A673 (cell line): ENCODE results near the gene CCL17. TPM values are rescaled to one million over a fixed set of nuclear protein-coding genes. Genes with fewer than 3 reads are reported as not detected.

Experiments
- BruUV-seq: library from RNA; stranded (reverse); fragments of 400-500 nt; replicated peaks from 2 replicates; lab custom pipeline; 2021; lab: Mats Ljungman, UMichigan
- CTCF ChIA-PET: fragments of 300-600 bp; sonication (Branson Sonifier 250); formaldehyde crosslinking; loops from one replicate; lab custom pipeline; 2022; ENCODE audit warnings: antibody characterized with exemption; lab: Charles Lee
- POLR2A ChIA-PET: fragments of 300-600 bp; sonication (Branson Sonifier 250); formaldehyde crosslinking; loops from one replicate; lab custom pipeline; 2022; ENCODE audit warnings: antibody characterized with exemption; ENCODE audit not compliant: low non-redundant PET; lab: Charles Lee
- DNase-seq: peaks from one replicate; pipeline ENCODE4 v3.0.0-alpha.2; 2015; ENCODE audit warnings: low spot score
- H3K27ac ChIP-seq: fragments of 200-600 bp; sonication (generic); 2 replicates; pipeline ENCODE4 v1.5.1; 2016; ENCODE audit warnings: mixed run types, low read depth, mild to moderate bottlenecking, mixed read lengths, antibody characterized with exemption, low read length; ENCODE audit not compliant: poor library complexity, severe bottlenecking
- H3K27me3 ChIP-seq: fragments of 200-600 bp; sonication (generic); replicated peaks from 2 replicates; pipeline ENCODE4 v1.6.1; 2017; ENCODE audit warnings: mixed run types, low read depth, mild to moderate bottlenecking, mixed read lengths, antibody characterized with exemption, low read length; ENCODE audit not compliant: insufficient read depth, poor library complexity
- H3K36me3 ChIP-seq: fragments of 200-600 bp; sonication (generic); 2 replicates; pipeline ENCODE4 v1.6.1; 2016; ENCODE audit warnings: mixed run types, mild to moderate bottlenecking, mixed read lengths, antibody characterized with exemption, low read length; ENCODE audit not compliant: insufficient read depth, poor library complexity, severe bottlenecking
- H3K4me1 ChIP-seq: fragments of 200-600 bp; sonication (generic); 2 replicates; pipeline ENCODE4 v1.6.1; 2017; ENCODE audit warnings: mixed run types, mild to moderate bottlenecking, mixed read lengths, antibody characterized with exemption, low read length; ENCODE audit not compliant: insufficient read depth, poor library complexity, severe bottlenecking
- H3K4me3 ChIP-seq: fragments of 200-600 bp; sonication (generic); 2 replicates; pipeline ENCODE4 v1.5.1; 2016; ENCODE audit warnings: low read depth, mixed run types, mild to moderate bottlenecking, mixed read lengths, low read length; ENCODE audit not compliant: poor library complexity, severe bottlenecking
- H3K9me3 ChIP-seq: fragments of 200-600 bp; sonication (generic); 2 replicates; pipeline ENCODE4 v1.6.1; 2016; ENCODE audit warnings: mixed run types, low read depth, mild to moderate bottlenecking, mixed read lengths, antibody characterized with exemption, low read length; ENCODE audit not compliant: poor library complexity, severe bottlenecking
- EZH2 ChIP-seq: fragments of 200-600 bp; sonication (generic); IDR thresholded peaks from 2 replicates; pipeline ENCODE4 v1.6.1; 2017; ENCODE audit warnings: borderline replicate concordance, low read depth, mild to moderate bottlenecking, mixed read lengths, antibody characterized with exemption, low read length; ENCODE audit not compliant: poor library complexity, severe bottlenecking
- intact Hi-C: fragments of 100-400 bp; cut with micrococcal nuclease; formaldehyde crosslinking; loops from one replicate; pipeline ENCODE4 v1.10.0; 2022; ENCODE audit not compliant: unreplicated experiment
- total RNA-seq: library from RNA; stranded (reverse); gene quantifications from 2 replicates; pipeline ENCODE4 v1.2.3, GENCODE V29; 2021
- TF ChIP-seq, protein P1 (sequence below): fragments of 300-800, 200-600 bp; sonication (generic); conservative IDR thresholded peaks from 2 replicates; pipeline ENCODE4 v1.5.1; 2017; ENCODE audit warnings: low read depth, mild to moderate bottlenecking, antibody characterized with exemption, low read length, moderate library complexity, mixed read lengths

Gene CCL17
- total RNA-seq, 1 experiment from 2014 or later, result not detected

GRCh38 chr16:57412584-57412983 lies 8.0 kb downstream of the CCL17 start:
- POLR2A ChIA-PET, result interaction anchor here (0.6 kb wide), 1 partner anchor 580 kb away, joined by 3 read pairs; no protein-coding TSS in a partner anchor
- Histone ChIP-seq H3K9me3 (no peaks in the 10 kb centered on the region), H3K36me3 (no peaks in the 10 kb centered on the region), H3K4me1 (no peaks in the 10 kb centered on the region), H3K4me3 (no peak overlapping the region), H3K27ac (no peak overlapping the region), H3K27me3 (no peaks in the 10 kb centered on the region)
- DNase-seq, result no peak
- CTCF ChIA-PET, result interaction anchor here (0.9 kb wide), 1 partner anchor 326 kb away, joined by 5 read pairs; no protein-coding TSS in a partner anchor
- no TSS peak for BruUV-seq
- intact Hi-C loops, result no loop called here
- TF ChIP-seq EZH2, result no peak
- TF ChIP-seq, protein P1, sequence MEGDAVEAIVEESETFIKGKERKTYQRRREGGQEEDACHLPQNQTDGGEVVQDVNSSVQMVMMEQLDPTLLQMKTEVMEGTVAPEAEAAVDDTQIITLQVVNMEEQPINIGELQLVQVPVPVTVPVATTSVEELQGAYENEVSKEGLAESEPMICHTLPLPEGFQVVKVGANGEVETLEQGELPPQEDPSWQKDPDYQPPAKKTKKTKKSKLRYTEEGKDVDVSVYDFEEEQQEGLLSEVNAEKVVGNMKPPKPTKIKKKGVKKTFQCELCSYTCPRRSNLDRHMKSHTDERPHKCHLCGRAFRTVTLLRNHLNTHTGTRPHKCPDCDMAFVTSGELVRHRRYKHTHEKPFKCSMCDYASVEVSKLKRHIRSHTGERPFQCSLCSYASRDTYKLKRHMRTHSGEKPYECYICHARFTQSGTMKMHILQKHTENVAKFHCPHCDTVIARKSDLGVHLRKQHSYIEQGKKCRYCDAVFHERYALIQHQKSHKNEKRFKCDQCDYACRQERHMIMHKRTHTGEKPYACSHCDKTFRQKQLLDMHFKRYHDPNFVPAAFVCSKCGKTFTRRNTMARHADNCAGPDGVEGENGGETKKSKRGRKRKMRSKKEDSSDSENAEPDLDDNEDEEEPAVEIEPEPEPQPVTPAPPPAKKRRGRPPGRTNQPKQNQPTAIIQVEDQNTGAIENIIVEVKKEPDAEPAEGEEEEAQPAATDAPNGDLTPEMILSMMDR, result no peak

- ChIA-PET CTCF (interaction anchor here (0.9 kb wide), 1 partner anchor 327 kb away, joined by 5 read pairs; no protein-coding TSS in a partner anchor), POLR2A (interaction anchor here (0.6 kb wide), 1 partner anchor 579 kb away, joined by 3 read pairs; no protein-coding TSS in a partner anchor)
- Histone ChIP-seq H3K4me1 (no peaks in the 10 kb centered on the region), H3K27me3 (no peaks in the 10 kb centered on the region), H3K9me3 (no peaks in the 10 kb centered on the region), H3K4me3 (no peak overlapping the region), H3K36me3 (no peaks in the 10 kb centered on the region), H3K27ac (no peak overlapping the region)
- no TSS peak for BruUV-seq
- TF ChIP-seq, protein P1, result no peak
- no peak for TF ChIP-seq EZH2
- intact Hi-C loops, result no loop called here
- DNase-seq, result no peak
Measured at GRCh38 chr16:57413301-57413730, 8.7 kb downstream of the CCL17 start.

DNA sequence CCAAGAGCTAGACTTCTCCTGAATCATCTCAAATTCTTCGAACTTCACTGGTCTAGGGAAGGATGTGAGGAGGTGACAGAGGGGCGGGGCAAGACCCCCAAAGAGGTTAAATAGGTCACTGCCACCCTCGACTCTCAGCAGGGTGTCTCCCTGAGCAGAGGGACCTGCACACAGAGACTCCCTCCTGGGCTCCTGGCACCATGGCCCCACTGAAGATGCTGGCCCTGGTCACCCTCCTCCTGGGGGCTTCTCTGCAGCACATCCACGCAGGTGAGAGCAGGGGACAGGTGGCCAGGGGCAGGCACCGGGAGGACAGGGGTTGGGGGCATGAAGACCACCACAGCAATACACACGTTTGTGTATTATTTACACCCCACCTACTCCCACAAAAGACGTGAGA lies 9.2 kb downstream of the CCL17 start:
- no peaks in the 10 kb centered on the region for H3K36me3 ChIP-seq
- BruUV-seq, result no TSS peak
- intact Hi-C loops, result no loop called here
- TF ChIP-seq, protein P1, result no peak
- TF ChIP-seq EZH2, result no peak
- H3K4me3 ChIP-seq, result no peak overlapping the region
- no peak for DNase-seq
- POLR2A ChIA-PET, result no interaction called here
- no peaks in the 10 kb centered on the region for H3K4me1 ChIP-seq
- H3K9me3 ChIP-seq, result no peaks in the 10 kb centered on the region
- CTCF ChIA-PET, result no interaction called here
- no peaks in the 10 kb centered on the region for H3K27me3 ChIP-seq
- H3K27ac ChIP-seq, result no peak overlapping the region
